Measurements from ENCODE around the gene CD8A. TPM values are rescaled to one million over a fixed set of nuclear protein-coding genes. Genes with fewer than 3 reads are reported as not detected.
"Not testable (repeated sequence)": the region's sequence is repeated elsewhere in the genome, so short reads cannot be mapped to it uniquely, and the experiment has no call there.

Gene CD8A
- total RNA-seq, 4 donors from 2014 or later: 0.83 to 5.5 (median 1.1) TPM

- TF ChIP-seq CTCF (IDR thresholded peaks at IDR 0.05): no peak
- TF ChIP-seq EP300 (IDR thresholded peaks at IDR 0.05): no peak
- no peak for TF ChIP-seq POLR2AphosphoS5 (IDR thresholded peaks at IDR 0.05)
- TF ChIP-seq POLR2A (IDR thresholded peaks at IDR 0.05; ENCODE audit: low read depth): no peak
- Histone ChIP-seq H3K4me3 (no peak overlapping the region), H3K27me3 (no peaks in the 10 kb centered on the region), H3K36me3 (peaks cover 0 to 10% (median 2%) of the 10 kb centered on the region in 4 donors), H3K27ac (replicated peaks in 1 of 4) (no peak overlapping the region), H3K9me3 (no peaks in the 10 kb centered on the region), H3K4me1 (peaks cover 3 to 27% (median 14%) of the 10 kb centered on the region in 4 donors)
- intact Hi-C loops (cut with DNase I): no loop called here
- no peak for DNase-seq (ENCODE audit: extremely low spot score)
- WGBS: 81% methylated on average over 2 of the region's 2 CpGs
Measured at GRCh38 chr2:86744152-86744551, 46.6 kb downstream of the CD8A start.

GRCh38 chr2:86741889-86742498 is 48.7 kb downstream of the CD8A start:
- H3K27me3 ChIP-seq; DNase-seq (ENCODE audit: extremely low spot score); H3K4me3 ChIP-seq; H3K9me3 ChIP-seq; intact Hi-C loops (cut with DNase I); H3K27ac ChIP-seq (replicated peaks in 1 of 4): not testable (repeated sequence)
- peaks cover 0 to 10% (median 2%) of the 10 kb centered on the region in 4 donors for H3K36me3 ChIP-seq
- H3K4me1 ChIP-seq: peaks cover 0 to 13% (median 4%) of the 10 kb centered on the region in 4 donors
- WGBS: no CpG with 5 or more reads among the region's 4 CpGs

- peaks cover 0 to 10% (median 2%) of the 10 kb centered on the region in 4 donors for H3K36me3 ChIP-seq
- DNase-seq (ENCODE audit: extremely low spot score); H3K27me3 ChIP-seq; H3K27ac ChIP-seq (replicated peaks in 1 of 4); H3K4me1 ChIP-seq; H3K9me3 ChIP-seq; H3K4me3 ChIP-seq; intact Hi-C loops (cut with DNase I): not testable (repeated sequence)
- WGBS: no CpG with 5 or more reads among the region's 11 CpGs
Measured at GRCh38 chr2:86739889-86740288, 50.8 kb downstream of the CD8A start.

GRCh38 chr2:86739485-86739884 is 51.2 kb downstream of the CD8A start:
- DNase-seq (ENCODE audit: extremely low spot score); H3K4me3 ChIP-seq; H3K9me3 ChIP-seq; H3K4me1 ChIP-seq; H3K27ac ChIP-seq (replicated peaks in 1 of 4); H3K27me3 ChIP-seq; intact Hi-C loops (cut with DNase I): not testable (repeated sequence)
- peaks cover 0 to 10% (median 2%) of the 10 kb centered on the region in 4 donors for H3K36me3 ChIP-seq

GRCh38 chr2:86734896-86735295 is 55.8 kb downstream of the CD8A start:
- WGBS: no CpG with 5 or more reads among the region's 1 CpG
- intact Hi-C loops (cut with DNase I); DNase-seq (ENCODE audit: extremely low spot score); H3K4me1 ChIP-seq; H3K27me3 ChIP-seq; H3K9me3 ChIP-seq; H3K4me3 ChIP-seq; H3K36me3 ChIP-seq; H3K27ac ChIP-seq (replicated peaks in 1 of 4): not testable (repeated sequence)

Other genes starting within 250 kb of the CD8A start
- 100 to 1,000 TPM; 166 to 213 (median 185) TPM for gene CHMP3, start 227.5 kb downstream of the CD8A start, total RNA-seq
- gene RNF103, start 167.0 kb downstream of the CD8A start, total RNA-seq: 10 to 100 TPM; 36.9 to 60.4 (median 46.4) TPM
- gene RMND5A, start 70.6 kb downstream of the CD8A start, total RNA-seq: 10 to 100 TPM; 42.1 to 85.1 (median 49.8) TPM
- gene CD8B, start 71.0 kb upstream of the CD8A start, total RNA-seq: 1 to 10 TPM in 2 of 4 donors, under 1 TPM in 1, not detected in 1; 0.65 to 4.3 (median 2.0) TPM
- gene RGPD1, start 151.2 kb upstream of the CD8A start, total RNA-seq: 1 to 10 TPM in 2 of 4 donors, under 1 TPM in 2; 0.33 to 1.7 (median 1.0) TPM
- gene PLGLB1, start 230.9 kb upstream of the CD8A start, total RNA-seq: 1 to 10 TPM in 3 of 4 donors, under 1 TPM in 1; 0.66 to 4.6 (median 2.7) TPM

Measured in esophagus muscularis mucosa (tissue), 4 donors.